Measurements from ENCODE around the gene TADA2A. TPM values are rescaled to one million over a fixed set of nuclear protein-coding genes. Genes with fewer than 3 reads are reported as not detected.

The TADA2A gene
- total and polyA plus RNA-seq, 2 experiments from 2014 or later, result 8.4 to 18.3 TPM

- peak within 1 kb of the TSS; percentile 19 for H3K27ac ChIP-seq
- H4K20me1 ChIP-seq (ENCODE audit: insufficient read depth, poor library complexity, severe bottlenecking), result no peaks in the 10 kb centered on the region
- no peaks in the 10 kb centered on the region for H3K36me3 ChIP-seq (replicated peaks; ENCODE audit: insufficient read depth, low read depth)
- WGBS (ENCODE audit: low lambda C conversion rate, missing lambda C conversion rate), result 75% methylated on average over 7 of the region's 7 CpGs
- H3K27me3 ChIP-seq, result no peaks in the 10 kb centered on the region
- no peak within 1 kb of the TSS for H3K4me3 ChIP-seq
- H3K9me3 ChIP-seq (ENCODE audit: low read depth), result no peaks in the 10 kb centered on the region
- no peak within 1 kb of the TSS for H3K4me2 ChIP-seq
- H3K4me1 ChIP-seq (ENCODE audit: insufficient read depth), result no peaks in the 10 kb centered on the region
- DNase-seq (ENCODE audit: low spot score), result no peak
- TF ChIP-seq CTCF (IDR thresholded peaks at IDR 0.05; ENCODE audit: poor library complexity) (no peak), EZH2 (IDR thresholded peaks at IDR 0.05; ENCODE audit: borderline replicate concordance) (no peak), EZH2phosphoT487 (IDR thresholded peaks at IDR 0.05; ENCODE audit: low read depth, severe bottlenecking, unreplicated experiment) (no peak)
- H3K79me2 ChIP-seq, result peaks cover 3% of the 10 kb centered on the region
- H3K9me2 ChIP-seq (replicated peaks; ENCODE audit: insufficient read depth), result no peaks in the 10 kb centered on the region
- no peak within 1 kb of the TSS for H2AFZ ChIP-seq
Observed at GRCh38 chr17:37375706-37376105, 31.0 kb upstream of the TADA2A start, which contains the start of gene C17orf78. Gene C17orf78, plus strand, starts transcription at chr17:37375985. Its CDS starts 108 bp downstream, at chr17:37376093.

- Histone ChIP-seq H3K4me3 (no peak overlapping the region), H4K20me1 (ENCODE audit: insufficient read depth, poor library complexity, severe bottlenecking) (no peaks in the 10 kb centered on the region), H3K4me2 (no peak overlapping the region), H3K27ac (no peak overlapping the region), H3K36me3 (replicated peaks; ENCODE audit: insufficient read depth, low read depth) (no peaks in the 10 kb centered on the region), H3K4me1 (ENCODE audit: insufficient read depth) (no peaks in the 10 kb centered on the region), H3K79me2 (peaks cover 2% of the 10 kb centered on the region), H3K9me3 (ENCODE audit: low read depth) (no peaks in the 10 kb centered on the region), H3K27me3 (no peaks in the 10 kb centered on the region), H2AFZ (no peak overlapping the region), H3K9me2 (replicated peaks; ENCODE audit: insufficient read depth) (no peaks in the 10 kb centered on the region)
- TF ChIP-seq CTCF (IDR thresholded peaks at IDR 0.05; ENCODE audit: poor library complexity) (no peak), EZH2 (IDR thresholded peaks at IDR 0.05; ENCODE audit: borderline replicate concordance) (no peak), EZH2phosphoT487 (IDR thresholded peaks at IDR 0.05; ENCODE audit: low read depth, severe bottlenecking, unreplicated experiment) (no peak)
- DNase-seq (ENCODE audit: low spot score), result no peak
- WGBS (ENCODE audit: low lambda C conversion rate, missing lambda C conversion rate), result 96% methylated on average over 1 of the region's 1 CpG
Observed at GRCh38 chr17:37382056-37382455, 24.6 kb upstream of the TADA2A start.

DNA sequence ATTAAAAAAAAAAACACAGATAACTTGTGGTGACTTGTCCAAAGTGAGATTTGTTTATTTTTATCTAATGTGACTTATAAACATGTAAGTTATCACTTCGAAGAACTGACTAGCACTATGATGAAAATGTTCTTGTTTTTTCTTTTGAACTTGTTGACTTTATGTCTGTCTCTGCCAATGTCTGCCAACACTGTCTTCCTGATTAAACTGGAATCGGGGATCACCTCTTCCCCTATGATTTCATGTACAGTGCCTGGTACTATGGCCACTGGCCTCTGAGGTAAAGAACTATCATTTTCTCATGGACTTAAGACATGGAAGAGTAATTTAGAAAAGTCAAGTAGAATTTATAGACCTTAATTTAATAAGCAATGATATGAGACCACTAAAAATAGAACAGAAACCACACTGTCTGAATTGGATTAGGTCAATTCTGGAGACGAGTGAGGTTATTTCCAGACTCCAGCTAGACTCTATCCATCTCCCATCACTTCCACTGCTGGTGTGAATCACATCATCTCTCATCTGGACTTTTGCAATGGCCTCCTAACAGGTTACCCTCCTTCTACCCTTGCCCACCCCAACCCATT, 22.0 kb upstream of the TADA2A start:
- H3K9me2 ChIP-seq (replicated peaks; ENCODE audit: insufficient read depth), result no peaks in the 10 kb centered on the region
- no peaks in the 10 kb centered on the region for H3K9me3 ChIP-seq (ENCODE audit: low read depth)
- H2AFZ ChIP-seq, result no peak overlapping the region
- no peaks in the 10 kb centered on the region for H4K20me1 ChIP-seq (ENCODE audit: insufficient read depth, poor library complexity, severe bottlenecking)
- DNase-seq (ENCODE audit: low spot score), result no peak
- H3K27me3 ChIP-seq, result no peaks in the 10 kb centered on the region
- H3K4me3 ChIP-seq, result no peak overlapping the region
- no peaks in the 10 kb centered on the region for H3K79me2 ChIP-seq
- no peak overlapping the region for H3K4me2 ChIP-seq
- TF ChIP-seq EZH2phosphoT487 (IDR thresholded peaks at IDR 0.05; ENCODE audit: low read depth, severe bottlenecking, unreplicated experiment), result no peak
- no peak for TF ChIP-seq CTCF (IDR thresholded peaks at IDR 0.05; ENCODE audit: poor library complexity)
- TF ChIP-seq EZH2 (IDR thresholded peaks at IDR 0.05; ENCODE audit: borderline replicate concordance), result no peak
- H3K36me3 ChIP-seq (replicated peaks; ENCODE audit: insufficient read depth, low read depth), result no peaks in the 10 kb centered on the region
- no peaks in the 10 kb centered on the region for H3K4me1 ChIP-seq (ENCODE audit: insufficient read depth)
- H3K27ac ChIP-seq, result peak overlapping the region; percentile 28
- 83% methylated on average over 3 of the region's 3 CpGs for WGBS (ENCODE audit: low lambda C conversion rate, missing lambda C conversion rate)
